Suprapubic skin (tissue), 3 donors: Measurements from ENCODE around the gene NPAS2.

ENCODE experiments used
- CTCF ChIP-seq, 2 donors: fragments of 200-600 bp in 1 of 2; fragments of 450-650 bp in 1 of 2; sonication (generic) in 1 of 2; IDR thresholded peaks; one replicate each; pipeline ENCODE4 v1.5.1; 2016 to 2019; ENCODE audit warnings: antibody characterized with exemption in 2 of 2, mild to moderate bottlenecking in 1 of 2, moderate library complexity in 1 of 2
- EP300 ChIP-seq: sonication (generic); formaldehyde crosslinking; IDR thresholded peaks from one replicate; pipeline ENCODE4 v1.6.1; 2017; ENCODE audit warnings: antibody characterized with exemption

- TF ChIP-seq CTCF (IDR thresholded peaks at IDR 0.05) (no peak), EP300 (no peak)
Measured at GRCh38 chr2:100893392-100894104, 73.6 kb downstream of the NPAS2 start.
